ENCODE data around the gene METTL13.

- no peak for TF ChIP-seq CTCF (IDR thresholded peaks at IDR 0.05)
- no peak for TF ChIP-seq EP300 (IDR thresholded peaks at IDR 0.05)
Measured at GRCh38 chr1:171814692-171815091, 33.2 kb downstream of the METTL13 start.

Measured in gastroesophageal sphincter (tissue), 3 donors.